Fibroblast of lung (primary cell): ENCODE data around the gene MYADML2.
A peak's percentile ranks its signal among the peaks of the same experiment; 100 is the strongest.

ENCODE experiments used
- CTCF ChIP-seq, 2 donors: IDR thresholded peaks in 1 of 2; conservative IDR thresholded peaks in 1 of 2; 1 replicate in 1 of 2; 2 replicates in 1 of 2; pipeline ENCODE4 v1.5.1; 2011 to 2012; ENCODE audit warnings: low read length in 2 of 2, control low read depth in 1 of 2, inconsistent platforms in 1 of 2, low read depth in 1 of 2, mild to moderate bottlenecking in 1 of 2
- EZH2 ChIP-seq: IDR thresholded peaks from 2 replicates; pipeline ENCODE4 v1.5.1; 2012; ENCODE audit warnings: low read length, control low read depth, mild to moderate bottlenecking; ENCODE audit errors: missing control alignments

- TF ChIP-seq EZH2: no peak
- TF ChIP-seq CTCF (conservative IDR thresholded peaks at IDR 0.05 in 1 of 2, IDR thresholded peaks at IDR 0.05 in 1 of 2; ENCODE audit: low read depth in 1 of 2, low read length in 2 of 2): peak; percentile 38 to 46
These were observed 12.5 kb upstream of the MYADML2 start for GRCh38 chr17:81959362-81960129.
